Gastrocnemius medialis (tissue), 4 donors: Measurements from ENCODE around the gene ATF7.

Source experiments
- POLR2A ChIP-seq, 2 donors: fragments of 450-650 bp; IDR thresholded peaks; one replicate each; pipeline ENCODE4 v1.6.1; 2017; ENCODE audit warnings: antibody characterized with exemption in 2 of 2, mild to moderate bottlenecking in 2 of 2, moderate library complexity in 2 of 2
- TF ChIP-seq, protein P1 (sequence below), 5 experiments: fragments of 450-650 bp in 3 of 5; fragments of 200-600 bp in 2 of 5; sonication (generic) in 2 of 5; IDR thresholded peaks in 4 of 5; conservative IDR thresholded peaks in 1 of 5; 1 replicate in 4 of 5; 2 replicates in 1 of 5; pipeline ENCODE4 v1.5.1; 2016 to 2019; ENCODE audit warnings: antibody characterized with exemption in 5 of 5, mild to moderate bottlenecking in 3 of 5, moderate library complexity in 3 of 5

- TF ChIP-seq POLR2A (IDR thresholded peaks at IDR 0.05), result no peak
- TF ChIP-seq, protein P1, sequence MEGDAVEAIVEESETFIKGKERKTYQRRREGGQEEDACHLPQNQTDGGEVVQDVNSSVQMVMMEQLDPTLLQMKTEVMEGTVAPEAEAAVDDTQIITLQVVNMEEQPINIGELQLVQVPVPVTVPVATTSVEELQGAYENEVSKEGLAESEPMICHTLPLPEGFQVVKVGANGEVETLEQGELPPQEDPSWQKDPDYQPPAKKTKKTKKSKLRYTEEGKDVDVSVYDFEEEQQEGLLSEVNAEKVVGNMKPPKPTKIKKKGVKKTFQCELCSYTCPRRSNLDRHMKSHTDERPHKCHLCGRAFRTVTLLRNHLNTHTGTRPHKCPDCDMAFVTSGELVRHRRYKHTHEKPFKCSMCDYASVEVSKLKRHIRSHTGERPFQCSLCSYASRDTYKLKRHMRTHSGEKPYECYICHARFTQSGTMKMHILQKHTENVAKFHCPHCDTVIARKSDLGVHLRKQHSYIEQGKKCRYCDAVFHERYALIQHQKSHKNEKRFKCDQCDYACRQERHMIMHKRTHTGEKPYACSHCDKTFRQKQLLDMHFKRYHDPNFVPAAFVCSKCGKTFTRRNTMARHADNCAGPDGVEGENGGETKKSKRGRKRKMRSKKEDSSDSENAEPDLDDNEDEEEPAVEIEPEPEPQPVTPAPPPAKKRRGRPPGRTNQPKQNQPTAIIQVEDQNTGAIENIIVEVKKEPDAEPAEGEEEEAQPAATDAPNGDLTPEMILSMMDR (IDR thresholded peaks at IDR 0.05 in 4 of 5, conservative IDR thresholded peaks at IDR 0.05 in 1 of 5), result no peak
Observed at GRCh38 chr12:53638057-53638456, 11.9 kb upstream of the ATF7 start.
